Right hindlimb (tissue), 1 donor: ENCODE data around the gene HOXA7.
A peak's percentile ranks its signal among the peaks of the same experiment; 100 is the strongest.

Experiments used
- DNase-seq: peaks from one replicate; pipeline ENCODE4 v3.0.0-alpha.2; 2018

Gene HOXA7

GRCh38 chr7:27158436-27159265, 2.2 kb upstream of the HOXA7 start:
- peak; percentile 23 for DNase-seq

DNA sequence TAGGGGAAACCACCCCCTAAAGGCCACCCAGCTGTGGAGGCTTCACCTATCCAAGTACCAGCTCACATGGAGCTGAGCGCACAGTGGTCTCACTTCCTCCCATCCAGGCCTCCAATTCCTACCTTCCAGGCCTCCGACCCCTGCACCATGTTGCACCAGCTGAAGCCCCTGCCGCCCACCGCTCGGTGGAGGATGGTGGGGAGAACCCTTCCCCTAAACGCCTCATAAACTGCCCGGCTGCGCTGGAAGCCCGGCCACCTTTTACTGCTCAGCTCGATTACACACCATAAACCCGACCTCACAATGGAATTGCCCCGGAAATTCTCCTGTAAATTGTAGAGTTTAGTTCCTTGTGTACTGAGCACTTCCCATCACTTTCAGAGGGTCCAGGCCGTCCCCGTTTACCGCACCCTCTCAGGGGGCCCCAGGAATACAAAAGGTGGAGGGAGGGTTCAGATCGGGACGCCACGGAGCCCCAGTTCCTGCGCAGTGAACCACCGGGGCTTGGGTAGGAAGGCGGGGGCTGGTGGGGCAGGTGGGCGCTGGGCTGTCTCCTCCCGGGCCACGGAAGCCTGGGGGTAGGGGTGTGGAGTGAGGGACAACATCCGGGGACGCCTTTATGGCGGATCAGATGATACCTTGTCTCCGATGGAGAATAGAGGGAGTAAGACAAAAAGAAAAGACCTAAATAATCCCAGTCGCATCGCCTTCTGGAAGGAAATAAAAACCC, 1.4 kb upstream of the HOXA7 start:
- DNase-seq = peak; percentile 18

GRCh38 chr7:27156916-27157701, 634 bp upstream of the HOXA7 start:
- peak; percentile 22 for DNase-seq

DNA sequence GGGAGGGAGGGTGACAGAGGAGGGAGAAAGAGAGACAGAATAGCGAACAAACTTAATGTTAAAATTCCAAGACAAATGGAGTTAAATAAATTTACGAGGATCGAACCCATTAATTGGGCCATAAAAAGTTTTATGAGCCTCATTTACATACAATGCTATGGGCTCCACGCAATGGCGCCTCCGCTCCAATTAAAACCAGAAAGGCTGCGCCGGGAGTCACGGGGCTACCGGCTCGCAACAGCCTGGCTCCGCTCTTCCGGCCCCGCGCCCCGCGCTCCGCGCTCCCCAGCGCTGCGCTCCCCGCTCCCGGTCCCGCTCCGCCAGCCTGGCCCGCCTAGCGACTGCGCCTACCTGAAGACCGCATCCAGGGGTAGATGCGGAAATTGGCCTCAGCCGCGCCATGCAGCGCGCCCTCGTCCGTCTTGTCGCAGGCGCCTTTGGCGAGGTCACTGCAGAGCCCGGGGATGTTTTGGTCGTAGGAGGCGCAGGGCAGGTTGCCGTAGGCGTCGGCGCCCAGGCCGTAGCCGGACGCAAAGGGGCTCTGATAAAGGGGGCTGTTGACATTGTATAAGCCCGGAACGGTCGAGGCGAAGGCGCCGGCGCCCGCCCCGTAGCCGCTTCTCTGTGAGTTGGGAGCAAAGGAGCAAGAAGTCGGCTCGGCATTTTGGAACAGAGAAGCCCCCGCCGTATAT, 513 bp downstream of the HOXA7 start:
- no peak for DNase-seq

- DNase-seq = peak; percentile 54
Observed at GRCh38 chr7:27154901-27155815, 1.3 kb downstream of the HOXA7 start.

- DNase-seq = no peak
Observed at GRCh38 chr7:27154369-27154768, 2.1 kb downstream of the HOXA7 start.

DNA sequence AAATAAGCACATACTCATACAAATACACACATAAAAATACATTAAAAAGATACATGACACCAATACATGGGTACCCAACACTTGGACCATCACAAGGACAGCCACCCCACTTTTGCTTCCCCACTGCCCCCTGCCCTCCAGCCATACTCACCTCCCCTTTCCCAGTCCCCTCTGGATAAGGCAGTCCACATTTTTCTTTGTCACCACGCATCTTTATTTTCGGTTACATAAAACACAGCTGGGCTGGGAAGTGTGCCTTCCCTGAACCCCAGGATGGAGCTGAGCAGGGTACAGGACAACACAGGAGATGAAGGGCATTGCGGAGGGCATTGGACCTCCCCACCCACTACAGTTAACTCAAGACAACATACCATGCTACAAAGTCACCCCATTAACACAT, 2.9 kb downstream of the HOXA7 start:
- peak; percentile 16 for DNase-seq

GRCh38 chr7:27152816-27153442, 3.5 kb downstream of the HOXA7 start:
- DNase-seq = no peak

GRCh38 chr7:27151931-27152815, 4.3 kb downstream of the HOXA7 start, which contains the start of gene HOXA3:
HOXA3 (minus strand) TSS chr7:27152583; CDS start chr7:27110640, 41,943 bp downstream.
- peak; percentile 88 for DNase-seq

- peak; percentile 69 for DNase-seq
Observed at GRCh38 chr7:27151341-27151930, 5.0 kb downstream of the HOXA7 start.

GRCh38 chr7:27150568-27151340, 5.7 kb downstream of the HOXA7 start:
- peak; percentile 90 for DNase-seq

- DNase-seq = no peak
Observed at GRCh38 chr7:27149842-27150567, 6.5 kb downstream of the HOXA7 start.

GRCh38 chr7:27148756-27149641, 7.5 kb downstream of the HOXA7 start:
- peak; percentile 36 for DNase-seq

- peak; percentile 61 for DNase-seq
Observed at GRCh38 chr7:27148031-27148755, 8.3 kb downstream of the HOXA7 start.

DNA sequence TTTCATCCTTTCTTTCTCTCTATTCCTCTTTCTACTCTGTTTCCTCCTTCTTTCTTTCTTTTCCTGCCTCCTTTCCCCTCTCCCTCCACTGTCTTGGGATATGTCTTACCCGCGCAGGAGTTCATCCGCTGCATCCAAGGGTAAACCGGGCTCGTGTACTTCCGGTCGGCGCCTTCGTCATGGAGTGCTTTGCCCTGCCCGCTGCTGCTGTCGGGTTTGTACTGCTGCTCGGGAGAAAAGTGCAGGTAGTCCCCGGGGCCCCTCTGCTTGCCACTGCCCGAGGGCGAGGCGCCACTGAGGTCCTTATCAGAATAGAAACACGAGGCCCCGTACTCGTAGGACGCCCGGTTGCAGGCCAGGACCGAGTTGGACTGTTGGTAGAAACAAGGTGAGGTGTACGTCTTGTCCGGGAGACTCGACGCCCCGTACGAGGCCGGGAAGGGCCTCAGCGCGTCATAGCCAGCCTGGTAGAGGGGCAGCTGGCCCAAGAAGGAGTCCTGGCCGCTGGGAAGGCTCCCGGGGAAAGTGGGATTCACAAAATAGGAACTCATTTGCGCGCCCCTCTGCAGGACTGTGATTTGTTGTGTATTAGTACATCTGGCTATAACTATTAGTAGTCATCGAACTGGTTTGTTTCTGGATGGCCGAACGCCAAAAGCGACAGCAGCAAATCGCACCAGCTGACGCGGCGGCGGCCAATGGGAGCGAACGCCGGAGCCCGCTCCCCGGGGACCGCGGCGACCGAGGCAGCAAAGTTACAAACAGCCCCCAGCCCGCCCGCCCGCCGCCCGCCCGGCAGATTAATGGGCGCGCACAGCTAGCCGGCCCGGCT, 9.1 kb downstream of the HOXA7 start, which contains the start of gene HOXA6:
Gene HOXA6, minus strand, starts transcription at position 576 of the 832 bp plus-strand sequence. Its CDS starts 25 bp downstream, at position 551.
- DNase-seq = peak; percentile 76
